DND-41 (cell line): ENCODE results near the gene SLC35E3.

Experiments
- ATAC-seq: fragments of 200-7000 bp; cut with Tn5 transposase; 3 replicates; pipeline ENCODE4 v1.9.1; 2021; ENCODE audit warnings: low read depth; ENCODE audit not compliant: insufficient read depth
- DNase-seq: peaks from one replicate; pipeline ENCODE4 v3.0.0-alpha.2; 2020
- H2AFZ ChIP-seq: 2 replicates; pipeline ENCODE4 v1.6.0; 2012; ENCODE audit warnings: low read depth, low read length
- H3K27ac ChIP-seq: 2 replicates; pipeline ENCODE4 v1.5.1; 2012; ENCODE audit warnings: low read length, inconsistent platforms
- H3K27me3 ChIP-seq: fragments of 200-600 bp; sonication (generic); 2 replicates; pipeline ENCODE4 v1.6.0; 2012; ENCODE audit warnings: low read length, mild to moderate bottlenecking, inconsistent platforms; ENCODE audit not compliant: insufficient read depth, poor library complexity
- H3K36me3 ChIP-seq: 2 replicates; pipeline ENCODE4 v1.5.1; 2012; ENCODE audit warnings: low read length, inconsistent platforms; ENCODE audit not compliant: insufficient read depth
- H3K4me1 ChIP-seq: 2 replicates; pipeline ENCODE4 v1.5.1; 2012; ENCODE audit warnings: mild to moderate bottlenecking, low read length; ENCODE audit not compliant: insufficient read depth
- H3K4me2 ChIP-seq: 2 replicates; pipeline ENCODE4 v1.6.0; 2012; ENCODE audit warnings: mild to moderate bottlenecking, moderate library complexity, low read length, inconsistent platforms; ENCODE audit not compliant: insufficient read depth
- H3K4me3 ChIP-seq, 2 experiments: fragments of 200-600 bp in 1 of 2; shearing (Covaris generic) in 1 of 2; 2 replicates each; pipeline ENCODE4 v1.5.1; 2012 to 2016; ENCODE audit warnings: inconsistent platforms in 2 of 2, low read length in 2 of 2, mild to moderate bottlenecking in 2 of 2, low read depth in 1 of 2, moderate library complexity in 1 of 2
- H3K79me2 ChIP-seq: 2 replicates; pipeline ENCODE4 v1.6.0; 2012; ENCODE audit warnings: low read length, inconsistent platforms; ENCODE audit not compliant: insufficient read depth
- H3K9ac ChIP-seq: 2 replicates; pipeline ENCODE4 v1.6.0; 2012; ENCODE audit warnings: low read depth, mild to moderate bottlenecking, inconsistent platforms, low read length, moderate library complexity
- H3K9me3 ChIP-seq: 2 replicates; pipeline ENCODE4 v1.5.1; 2012; ENCODE audit warnings: low read length, moderate library complexity, mild to moderate bottlenecking, inconsistent platforms; ENCODE audit not compliant: insufficient read depth, severe bottlenecking
- H4K20me1 ChIP-seq: 2 replicates; pipeline ENCODE4 v1.6.0; 2012; ENCODE audit warnings: low read length; ENCODE audit not compliant: insufficient read depth
- EZH2 ChIP-seq: IDR thresholded peaks from 3 replicates; pipeline ENCODE4 v1.6.1; 2012; ENCODE audit warnings: borderline replicate concordance, low read depth, mild to moderate bottlenecking, moderate library complexity, low read length, inconsistent platforms; ENCODE audit not compliant: severe bottlenecking
- TF ChIP-seq, protein P1 (sequence below): IDR thresholded peaks from 2 replicates; pipeline ENCODE4 v1.5.1; 2012; ENCODE audit warnings: borderline replicate concordance, low read length, moderate library complexity, mild to moderate bottlenecking; ENCODE audit not compliant: poor library complexity, severe bottlenecking; ENCODE audit errors: extremely low read depth

Gene SLC35E3

DNA sequence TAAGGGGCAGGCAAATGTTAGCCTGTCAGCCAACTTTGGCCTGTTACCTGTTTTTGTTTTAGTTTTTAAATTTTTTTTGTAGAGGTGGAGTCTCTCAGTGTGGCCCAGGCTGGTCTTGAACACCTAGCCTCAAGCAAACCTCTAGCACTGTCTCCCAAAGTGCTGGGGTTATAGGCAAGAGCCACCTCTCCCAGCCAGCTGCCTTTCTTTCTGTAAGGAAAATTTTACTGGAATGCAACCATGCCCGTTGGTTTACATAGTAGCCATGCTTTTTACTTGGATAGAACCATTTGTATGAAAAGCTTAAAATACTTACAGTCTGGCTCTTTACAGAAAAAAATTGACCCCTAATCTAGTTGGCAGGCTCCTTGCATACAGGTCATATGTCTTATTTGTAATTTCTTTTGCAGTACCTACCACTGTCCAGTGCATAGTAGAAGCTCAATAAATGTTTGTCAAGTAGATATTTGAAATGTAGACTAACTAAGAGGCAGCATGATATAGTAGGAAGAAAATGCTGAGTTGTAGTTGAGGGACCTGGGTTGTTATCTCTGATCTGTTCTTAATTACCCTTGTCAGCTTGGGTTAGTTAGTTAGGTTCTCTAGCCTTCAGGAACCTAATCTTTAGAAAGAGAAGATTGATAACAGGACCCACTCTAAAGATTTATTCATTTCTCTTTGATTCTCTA, 66.7 kb downstream of the SLC35E3 start:
- peaks cover 42% of the 10 kb centered on the region for H3K4me1 ChIP-seq
- peak overlapping the region; percentile 29 for H3K4me2 ChIP-seq

DNA sequence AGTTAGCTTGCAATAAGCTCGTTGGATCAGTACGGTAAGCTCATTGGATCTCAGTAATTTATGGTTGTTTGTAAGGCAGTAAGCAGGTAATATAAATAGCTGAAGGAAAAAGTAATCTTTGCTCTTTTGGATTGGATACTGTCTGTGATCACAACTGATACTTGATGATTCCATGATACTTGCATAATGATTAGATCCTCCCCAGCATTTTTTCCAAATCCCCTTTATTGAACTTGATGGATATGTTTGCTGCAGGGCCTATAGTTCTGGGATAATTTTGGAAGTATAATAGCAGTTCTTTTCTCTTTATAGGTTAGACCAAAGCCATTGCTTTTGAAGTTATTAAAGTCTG, 67.2 kb downstream of the SLC35E3 start:
- peaks cover 25% of the 10 kb centered on the region; the same call in 1 of the 2 replicates for H4K20me1 ChIP-seq
- H3K4me1 ChIP-seq: peaks cover 42% of the 10 kb centered on the region
- no peak for DNase-seq
- no peaks in the 10 kb centered on the region for H3K9me3 ChIP-seq
- TF ChIP-seq, protein P1, sequence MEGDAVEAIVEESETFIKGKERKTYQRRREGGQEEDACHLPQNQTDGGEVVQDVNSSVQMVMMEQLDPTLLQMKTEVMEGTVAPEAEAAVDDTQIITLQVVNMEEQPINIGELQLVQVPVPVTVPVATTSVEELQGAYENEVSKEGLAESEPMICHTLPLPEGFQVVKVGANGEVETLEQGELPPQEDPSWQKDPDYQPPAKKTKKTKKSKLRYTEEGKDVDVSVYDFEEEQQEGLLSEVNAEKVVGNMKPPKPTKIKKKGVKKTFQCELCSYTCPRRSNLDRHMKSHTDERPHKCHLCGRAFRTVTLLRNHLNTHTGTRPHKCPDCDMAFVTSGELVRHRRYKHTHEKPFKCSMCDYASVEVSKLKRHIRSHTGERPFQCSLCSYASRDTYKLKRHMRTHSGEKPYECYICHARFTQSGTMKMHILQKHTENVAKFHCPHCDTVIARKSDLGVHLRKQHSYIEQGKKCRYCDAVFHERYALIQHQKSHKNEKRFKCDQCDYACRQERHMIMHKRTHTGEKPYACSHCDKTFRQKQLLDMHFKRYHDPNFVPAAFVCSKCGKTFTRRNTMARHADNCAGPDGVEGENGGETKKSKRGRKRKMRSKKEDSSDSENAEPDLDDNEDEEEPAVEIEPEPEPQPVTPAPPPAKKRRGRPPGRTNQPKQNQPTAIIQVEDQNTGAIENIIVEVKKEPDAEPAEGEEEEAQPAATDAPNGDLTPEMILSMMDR: no peak
- TF ChIP-seq EZH2: no peak
- H3K79me2 ChIP-seq: peaks cover 95% of the 10 kb centered on the region
- ATAC-seq: no peak
- H3K27ac ChIP-seq: no peak overlapping the region
- H3K4me2 ChIP-seq: peak overlapping the region; percentile 25; the same call in 1 of the 2 replicates
- no peak overlapping the region for H3K4me3 ChIP-seq
- H2AFZ ChIP-seq: no peak overlapping the region
- peaks cover 84% of the 10 kb centered on the region for H3K36me3 ChIP-seq
- H3K9ac ChIP-seq: no peak overlapping the region
- no peaks in the 10 kb centered on the region for H3K27me3 ChIP-seq

More for the DNA sequence above, 66.7 kb downstream of the SLC35E3 start:
- Histone ChIP-seq H3K27ac (no peak overlapping the region), H3K9me3 (no peaks in the 10 kb centered on the region), H3K9ac (no peak overlapping the region), H3K36me3 (peaks cover 78% of the 10 kb centered on the region), H4K20me1 (peaks cover 23% of the 10 kb centered on the region; the same call in 1 of the 2 replicates), H3K79me2 (peaks cover 93% of the 10 kb centered on the region), H3K4me3 (no peak overlapping the region), H3K27me3 (no peaks in the 10 kb centered on the region), H2AFZ (no peak overlapping the region)
- TF ChIP-seq EZH2: no peak
- TF ChIP-seq, protein P1: no peak
- ATAC-seq (no peak), DNase-seq (no peak)

- H3K27ac ChIP-seq: no peak overlapping the region
Observed at GRCh38 chr12:68814490-68815231, 68.7 kb downstream of the SLC35E3 start.

More at GRCh38 chr12:68814490-68815231, 68.7 kb downstream of the SLC35E3 start:
- H3K4me3 ChIP-seq: no peak overlapping the region
- ATAC-seq (no peak), DNase-seq (no peak)
- peak overlapping the region; percentile 30; the same call in 1 of the 2 replicates for H3K4me2 ChIP-seq
- no peak overlapping the region for H3K9ac ChIP-seq
- no peaks in the 10 kb centered on the region for H3K27me3 ChIP-seq
- H3K79me2 ChIP-seq: peaks cover 91% of the 10 kb centered on the region
- H4K20me1 ChIP-seq: peaks cover 21% of the 10 kb centered on the region; the same call in 1 of the 2 replicates
- H2AFZ ChIP-seq: no peak overlapping the region
- peaks cover 33% of the 10 kb centered on the region for H3K4me1 ChIP-seq
- no peaks in the 10 kb centered on the region for H3K9me3 ChIP-seq
- TF ChIP-seq, protein P1: no peak
- no peak for TF ChIP-seq EZH2
- H3K36me3 ChIP-seq: peaks cover 85% of the 10 kb centered on the region
